ENCODE results near the gene MXRA7.
A peak's percentile ranks its signal among the peaks of the same experiment; 100 is the strongest.
"Not testable (repeated sequence)": the region's sequence is repeated elsewhere in the genome, so short reads cannot be mapped to it uniquely, and the experiment has no call there.

Gene MXRA7

DNA sequence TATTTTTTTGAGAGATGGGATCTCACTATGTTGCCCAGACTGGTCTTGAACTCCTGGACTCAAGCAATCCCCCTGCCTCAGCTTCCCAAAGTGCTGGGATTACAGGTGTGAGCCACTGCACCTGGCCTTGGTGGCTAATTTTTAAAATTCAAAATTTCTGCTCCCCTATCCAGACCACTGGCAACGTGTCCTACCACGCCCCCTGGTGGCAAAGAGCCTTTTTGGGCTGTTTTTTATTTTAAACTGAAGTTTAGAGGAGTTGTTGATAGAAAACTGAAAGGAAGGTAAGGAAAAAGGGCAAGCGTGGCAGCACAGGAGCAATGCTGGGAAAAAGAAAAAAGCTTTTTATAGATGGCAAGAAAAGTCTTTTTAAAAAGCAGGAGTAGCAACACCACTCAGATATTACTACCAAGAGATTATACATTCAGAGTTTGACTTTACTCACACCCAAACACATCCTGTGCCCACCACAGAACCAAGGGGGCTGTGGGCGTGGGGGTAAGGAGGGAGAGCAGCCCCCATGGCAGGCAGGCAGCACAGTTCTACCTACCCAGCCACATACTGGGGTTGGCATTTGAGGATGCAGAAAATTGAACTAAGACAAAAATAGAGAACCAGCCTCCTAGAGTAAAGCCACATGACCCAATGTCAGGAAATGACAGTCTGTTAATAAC is 4.2 kb upstream of the MXRA7 start:
- Histone ChIP-seq H3K27ac (ENCODE audit: low read depth, low read length, severe bottlenecking) (no peak overlapping the region), H3K4me1 (ENCODE audit: control insufficient read depth, insufficient read depth, low read length, poor library complexity, severe bottlenecking) (peaks cover 8% of the 10 kb centered on the region), H3K36me3 (ENCODE audit: control insufficient read depth, insufficient read depth, low read length) (peaks cover 63% of the 10 kb centered on the region), H3K4me3 (ENCODE audit: extremely low read depth, insufficient read depth, low read length, poor library complexity, severe bottlenecking) (no peak overlapping the region), H3K9me3 (ENCODE audit: control insufficient read depth, low read length) (no peaks in the 10 kb centered on the region)
- WGBS, 2 experiments (ENCODE audit: insufficient coverage in 2 of 2): 0 to 33% methylated on average over 1 to 2 of the region's 4 CpGs

DNA sequence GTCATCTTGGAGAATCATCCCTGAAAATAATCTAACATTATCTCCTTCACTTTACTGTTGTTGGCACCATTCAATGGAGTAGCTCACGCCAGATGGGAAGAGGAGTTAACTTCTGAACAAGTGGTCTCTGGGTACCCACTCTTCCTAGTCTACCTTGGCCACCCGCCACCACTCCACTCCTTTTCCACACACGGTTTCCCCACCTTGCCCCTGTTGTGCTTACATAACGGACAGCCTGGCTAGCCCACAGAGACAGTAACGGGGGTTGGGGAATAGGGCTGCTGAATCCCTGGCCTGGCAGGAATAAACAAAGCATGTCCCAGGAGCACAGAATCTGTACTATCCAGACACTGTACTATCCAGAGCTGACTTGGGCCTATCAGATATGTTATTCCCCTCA is 3.6 kb upstream of the MXRA7 start:
- H3K36me3 ChIP-seq (ENCODE audit: control insufficient read depth, insufficient read depth, low read length): peaks cover 56% of the 10 kb centered on the region
- no peaks in the 10 kb centered on the region for H3K9me3 ChIP-seq (ENCODE audit: control insufficient read depth, low read length)
- 86 to 98% methylated on average over 1 to 5 of the region's 5 CpGs for WGBS, 2 experiments (ENCODE audit: insufficient coverage in 2 of 2)
- peaks cover 8% of the 10 kb centered on the region for H3K4me1 ChIP-seq (ENCODE audit: control insufficient read depth, insufficient read depth, low read length, poor library complexity, severe bottlenecking)
- H3K4me3 ChIP-seq (ENCODE audit: extremely low read depth, insufficient read depth, low read length, poor library complexity, severe bottlenecking): no peak overlapping the region
- no peak overlapping the region for H3K27ac ChIP-seq (ENCODE audit: low read depth, low read length, severe bottlenecking)

DNA sequence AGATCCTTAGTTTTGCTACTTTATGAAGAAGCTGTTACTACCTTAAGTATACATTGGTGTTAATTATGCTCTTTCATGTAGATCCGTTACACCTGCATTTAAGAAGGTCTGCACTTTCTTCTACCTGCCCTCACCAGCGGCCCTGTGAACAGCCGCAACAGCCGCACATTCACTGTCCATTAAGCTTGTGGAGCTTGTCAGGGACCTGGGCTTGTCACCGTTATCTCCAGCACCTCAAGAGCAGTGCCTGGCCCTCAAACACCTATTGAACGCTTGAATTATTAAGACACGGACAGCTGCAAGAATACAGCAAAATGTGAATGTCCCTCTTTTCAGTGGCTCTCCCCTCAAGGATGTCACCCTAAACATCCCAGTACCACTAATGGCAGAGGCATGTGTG is 3.0 kb upstream of the MXRA7 start:
- Histone ChIP-seq H3K4me3 (ENCODE audit: extremely low read depth, insufficient read depth, low read length, poor library complexity, severe bottlenecking) (no peak overlapping the region), H3K9me3 (ENCODE audit: control insufficient read depth, low read length) (no peaks in the 10 kb centered on the region), H3K4me1 (ENCODE audit: control insufficient read depth, insufficient read depth, low read length, poor library complexity, severe bottlenecking) (peaks cover 12% of the 10 kb centered on the region), H3K27ac (ENCODE audit: low read depth, low read length, severe bottlenecking) (no peak overlapping the region), H3K36me3 (ENCODE audit: control insufficient read depth, insufficient read depth, low read length) (peaks cover 53% of the 10 kb centered on the region)
- WGBS, 2 experiments (ENCODE audit: insufficient coverage in 2 of 2): 98 to 99% methylated on average over 5 to 6 of the region's 7 CpGs

DNA sequence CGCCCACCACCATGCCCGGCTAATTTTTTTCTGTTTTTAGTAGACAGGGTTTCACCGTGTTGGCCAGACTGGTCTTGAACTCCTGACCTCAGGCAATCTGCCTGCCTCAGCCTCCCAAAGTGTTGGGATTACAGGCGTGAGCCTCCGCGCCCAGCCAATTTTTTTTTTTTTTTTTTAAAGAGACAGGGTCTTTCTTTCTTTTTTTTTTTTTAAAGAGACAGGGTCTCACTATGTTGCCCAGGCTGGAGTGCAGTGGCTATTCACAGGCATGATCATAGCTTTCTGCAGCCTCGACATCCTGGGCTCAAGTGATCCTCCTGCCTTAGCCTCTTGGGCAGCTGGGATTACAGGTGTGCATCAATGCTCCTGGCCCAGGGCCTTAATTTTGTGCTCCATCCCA is 1.6 kb upstream of the MXRA7 start:
- H3K27ac ChIP-seq (ENCODE audit: low read depth, low read length, severe bottlenecking); H3K4me3 ChIP-seq (ENCODE audit: extremely low read depth, insufficient read depth, low read length, poor library complexity, severe bottlenecking); H3K9me3 ChIP-seq (ENCODE audit: control insufficient read depth, low read length): not testable (repeated sequence)
- 89 to 93% methylated on average over 4 of the region's 7 CpGs for WGBS, 2 experiments (ENCODE audit: insufficient coverage in 2 of 2)
- H3K4me1 ChIP-seq (ENCODE audit: control insufficient read depth, insufficient read depth, low read length, poor library complexity, severe bottlenecking): peaks cover 21% of the 10 kb centered on the region
- H3K36me3 ChIP-seq (ENCODE audit: control insufficient read depth, insufficient read depth, low read length): peaks cover 44% of the 10 kb centered on the region

DNA sequence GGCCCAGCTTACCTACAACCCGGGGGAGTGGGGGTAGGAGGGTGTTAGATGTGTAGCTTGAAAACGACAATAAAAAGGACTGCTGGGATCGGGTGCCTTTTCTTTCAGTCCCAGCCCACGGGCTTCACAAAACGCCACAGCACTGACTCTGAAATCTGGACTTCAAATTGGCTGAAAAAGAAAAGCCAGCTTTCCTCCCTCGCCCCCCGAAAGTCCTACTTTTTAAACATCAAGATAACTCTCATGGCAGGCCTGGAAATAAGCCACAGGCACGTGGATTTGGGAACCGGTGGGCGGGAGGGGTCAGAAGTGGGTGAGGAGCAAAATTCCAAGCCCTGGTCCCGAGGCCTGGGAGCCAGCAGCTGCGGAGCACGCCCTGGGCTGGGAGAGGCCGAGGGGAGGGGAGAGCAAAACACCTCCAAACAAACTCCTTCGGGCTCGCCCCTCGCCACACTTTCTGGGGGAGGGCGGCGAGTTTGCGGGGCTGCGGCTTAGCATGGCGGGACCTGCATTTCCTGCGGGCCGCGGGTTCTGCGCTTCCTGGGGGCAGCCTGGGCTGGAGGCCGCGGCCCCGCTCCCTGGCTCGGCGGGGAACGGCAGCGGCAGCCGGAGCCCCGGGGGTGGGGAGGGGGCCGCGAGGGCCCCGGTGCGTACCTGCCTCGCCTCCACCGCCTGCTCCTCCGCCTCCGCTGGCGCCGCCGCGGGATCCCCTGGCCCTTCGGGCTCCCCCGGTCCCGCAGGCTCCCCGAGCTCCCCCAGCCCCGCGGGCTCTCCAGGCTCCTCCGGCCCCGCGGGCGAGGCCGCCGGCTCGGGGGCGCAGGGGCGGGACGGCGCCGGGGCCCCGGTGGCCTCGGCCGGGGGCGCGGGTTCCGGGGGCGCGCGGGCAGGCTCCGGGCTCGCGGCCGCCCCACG is 558 bp downstream of the MXRA7 start:
- Histone ChIP-seq H3K4me3 (ENCODE audit: extremely low read depth, insufficient read depth, low read length, poor library complexity, severe bottlenecking) (peak overlapping the region; percentile 66), H3K27ac (ENCODE audit: low read depth, low read length, severe bottlenecking) (peak overlapping the region; percentile 96), H3K4me1 (ENCODE audit: control insufficient read depth, insufficient read depth, low read length, poor library complexity, severe bottlenecking) (peaks cover 13% of the 10 kb centered on the region), H3K36me3 (ENCODE audit: control insufficient read depth, insufficient read depth, low read length) (peaks cover 33% of the 10 kb centered on the region)
- H3K9me3 ChIP-seq (ENCODE audit: control insufficient read depth, low read length): not testable (repeated sequence)
- 1 to 2% methylated on average over 16 to 19 of the region's 79 CpGs for WGBS, 2 experiments (ENCODE audit: insufficient coverage in 2 of 2)

DNA sequence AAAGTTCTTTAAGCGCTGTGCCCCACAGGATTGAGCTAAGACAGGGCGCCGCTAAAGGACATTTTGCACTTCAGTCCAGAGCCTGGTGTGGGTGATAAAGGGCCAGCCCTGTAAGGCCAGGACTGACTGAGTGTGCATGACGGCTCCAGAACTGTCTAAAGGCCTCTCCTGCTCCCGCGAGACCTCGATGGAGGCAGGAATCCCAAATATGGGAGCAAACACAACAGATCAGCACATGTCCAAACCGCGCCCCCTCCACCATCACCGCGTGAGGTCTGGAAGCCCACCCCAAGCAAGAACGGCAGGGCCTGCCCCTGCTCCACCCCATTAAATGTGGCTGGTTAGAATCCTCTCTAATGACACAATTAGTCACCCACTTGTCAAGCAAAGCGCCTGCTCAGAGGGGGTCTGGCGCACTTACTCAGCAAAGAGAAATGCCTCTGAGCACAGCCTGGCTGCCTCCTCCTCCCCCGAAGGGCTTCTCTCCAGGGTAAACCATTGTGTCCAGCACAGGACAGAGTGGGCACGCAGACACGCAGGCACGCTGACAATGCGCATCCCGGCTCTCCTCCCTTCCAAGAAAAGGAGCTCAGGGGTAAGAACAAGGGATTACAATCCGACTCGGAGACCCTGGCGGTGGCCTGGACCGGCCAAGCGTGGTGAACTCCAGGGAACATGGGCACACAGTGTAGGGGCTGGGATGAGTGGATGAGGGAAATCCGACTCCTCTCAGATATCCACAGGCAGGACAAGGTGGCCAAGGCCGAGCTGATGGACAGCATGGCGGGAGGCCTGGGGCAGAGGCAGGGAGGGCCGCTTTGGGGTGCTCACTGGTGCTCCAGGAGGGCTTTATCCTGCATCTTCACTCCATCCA is 1.5 kb downstream of the MXRA7 start:
- Histone ChIP-seq H3K4me3 (ENCODE audit: extremely low read depth, insufficient read depth, low read length, poor library complexity, severe bottlenecking) (peak overlapping the region; percentile 66), H3K4me1 (ENCODE audit: control insufficient read depth, insufficient read depth, low read length, poor library complexity, severe bottlenecking) (peaks cover 13% of the 10 kb centered on the region), H3K27ac (ENCODE audit: low read depth, low read length, severe bottlenecking) (peak overlapping the region; percentile 96), H3K9me3 (ENCODE audit: control insufficient read depth, low read length) (no peaks in the 10 kb centered on the region), H3K36me3 (ENCODE audit: control insufficient read depth, insufficient read depth, low read length) (peaks cover 27% of the 10 kb centered on the region)
- WGBS, 2 experiments (ENCODE audit: insufficient coverage in 2 of 2): 12 to 14% methylated on average over 21 to 25 of the region's 29 CpGs

DNA sequence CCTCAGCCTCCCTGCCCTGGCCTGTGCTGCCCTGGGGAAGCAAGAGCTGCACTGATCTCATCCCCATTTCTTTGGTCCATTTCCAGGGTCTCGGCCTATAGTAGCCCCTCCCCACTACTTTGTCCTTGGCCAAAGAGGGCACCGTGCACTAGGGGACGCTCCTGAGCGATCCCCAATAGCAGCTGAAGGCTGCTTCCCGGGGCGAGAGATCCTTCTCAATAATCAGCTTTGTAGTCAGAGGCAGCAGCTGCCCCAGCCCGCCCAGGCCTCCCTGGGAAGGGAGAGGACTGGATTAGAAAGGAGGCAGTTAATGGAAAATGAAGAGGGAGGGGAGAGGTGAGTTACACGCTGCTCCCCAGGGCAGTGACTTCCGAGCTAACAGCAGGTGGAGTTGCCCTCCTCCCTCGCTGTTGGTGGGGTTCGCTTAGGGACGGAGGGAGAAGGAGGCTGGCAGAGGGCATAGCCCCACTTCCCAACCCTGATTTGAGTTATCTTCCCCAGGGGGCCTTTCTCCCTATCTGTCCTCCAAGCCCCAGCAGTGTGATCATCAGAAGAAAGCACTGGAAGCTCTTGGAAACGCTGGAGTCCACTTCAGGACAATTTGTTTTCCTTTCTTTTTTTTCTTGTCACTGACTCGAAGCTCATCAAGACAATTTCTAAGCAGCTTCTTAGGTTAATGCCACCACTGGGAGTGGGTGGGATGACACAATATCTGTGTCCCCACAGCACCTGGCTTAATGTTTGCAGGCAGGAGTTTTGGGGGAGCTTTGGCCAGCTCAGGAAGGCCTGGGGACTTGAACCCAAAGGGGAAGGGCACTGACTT is 2.6 kb downstream of the MXRA7 start:
- peaks cover 16% of the 10 kb centered on the region for H3K36me3 ChIP-seq (ENCODE audit: control insufficient read depth, insufficient read depth, low read length)
- no peak overlapping the region for H3K4me3 ChIP-seq (ENCODE audit: extremely low read depth, insufficient read depth, low read length, poor library complexity, severe bottlenecking)
- H3K4me1 ChIP-seq (ENCODE audit: control insufficient read depth, insufficient read depth, low read length, poor library complexity, severe bottlenecking): peaks cover 13% of the 10 kb centered on the region
- WGBS, 2 experiments (ENCODE audit: insufficient coverage in 2 of 2): 11 to 14% methylated on average over 6 to 8 of the region's 14 CpGs
- no peaks in the 10 kb centered on the region for H3K9me3 ChIP-seq (ENCODE audit: control insufficient read depth, low read length)
- H3K27ac ChIP-seq (ENCODE audit: low read depth, low read length, severe bottlenecking): peak overlapping the region; percentile 49

DNA sequence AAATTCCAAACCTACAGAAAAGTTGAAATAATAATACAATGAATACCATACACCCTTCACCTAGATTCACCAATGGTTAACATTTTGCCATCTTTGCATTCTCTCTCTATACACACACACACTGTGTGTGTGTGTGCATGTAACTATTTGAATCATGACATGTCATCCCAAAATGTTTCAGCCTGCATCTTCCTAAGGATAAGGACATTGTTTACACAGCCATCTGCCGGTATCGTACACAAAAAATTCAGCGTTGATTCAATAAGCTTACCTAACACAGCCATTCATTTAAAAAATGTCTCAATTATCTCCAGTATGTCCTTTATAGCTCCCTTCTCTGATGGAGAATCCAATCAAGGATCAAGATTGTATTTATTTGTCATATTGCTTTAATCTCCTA is 3.9 kb downstream of the MXRA7 start:
- Histone ChIP-seq H3K4me3 (ENCODE audit: extremely low read depth, insufficient read depth, low read length, poor library complexity, severe bottlenecking) (no peak overlapping the region), H3K36me3 (ENCODE audit: control insufficient read depth, insufficient read depth, low read length) (peaks cover 11% of the 10 kb centered on the region), H3K27ac (ENCODE audit: low read depth, low read length, severe bottlenecking) (no peak overlapping the region), H3K9me3 (ENCODE audit: control insufficient read depth, low read length) (no peaks in the 10 kb centered on the region), H3K4me1 (ENCODE audit: control insufficient read depth, insufficient read depth, low read length, poor library complexity, severe bottlenecking) (peaks cover 14% of the 10 kb centered on the region)
- WGBS, 2 experiments (ENCODE audit: insufficient coverage in 2 of 2): 93 to 97% methylated on average over 3 of the region's 3 CpGs

DNA sequence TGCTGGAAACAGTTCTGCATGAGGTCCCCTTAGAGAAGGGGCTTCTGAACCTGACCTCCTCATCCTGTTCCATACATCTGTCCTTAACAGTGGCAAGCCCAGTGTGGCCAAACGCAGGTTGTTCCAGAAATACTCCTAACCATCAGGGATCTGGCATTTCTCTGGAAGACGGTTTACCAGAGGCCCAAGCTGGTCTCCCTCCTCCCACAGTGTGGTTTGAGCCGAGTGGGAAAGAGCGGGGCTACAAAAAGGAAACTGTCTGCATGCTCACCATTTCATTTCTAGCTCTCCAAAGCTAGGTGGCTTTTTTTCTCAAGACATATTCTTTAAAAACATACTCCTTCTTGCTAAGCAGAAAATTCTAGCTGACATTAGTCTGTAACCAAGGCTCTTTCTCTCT is 6.0 kb downstream of the MXRA7 start:
- H3K27ac ChIP-seq (ENCODE audit: low read depth, low read length, severe bottlenecking): no peak overlapping the region
- WGBS, 2 experiments (ENCODE audit: insufficient coverage in 2 of 2): 91 to 96% methylated on average over 3 to 4 of the region's 4 CpGs
- no peak overlapping the region for H3K4me3 ChIP-seq (ENCODE audit: extremely low read depth, insufficient read depth, low read length, poor library complexity, severe bottlenecking)
- H3K4me1 ChIP-seq (ENCODE audit: control insufficient read depth, insufficient read depth, low read length, poor library complexity, severe bottlenecking): peaks cover 28% of the 10 kb centered on the region
- H3K36me3 ChIP-seq (ENCODE audit: control insufficient read depth, insufficient read depth, low read length): peaks cover 11% of the 10 kb centered on the region
- no peaks in the 10 kb centered on the region for H3K9me3 ChIP-seq (ENCODE audit: control insufficient read depth, low read length)

Data from mesodermal cell (in vitro differentiated cells).